Right renal cortex interstitium (tissue), 3 donors: ENCODE data around the gene CDO1. TPM values are rescaled to one million over a fixed set of nuclear protein-coding genes. Genes with fewer than 3 reads are reported as not detected.

Experiments
- DNase-seq, 3 donors: peaks; one replicate each; pipeline ENCODE4 v3.0.0-alpha.2; 2013; ENCODE audit warnings: low read depth in 3 of 3, low spot score in 2 of 3
- polyA plus RNA-seq, 3 donors: library from polyadenylated mRNA; unstranded; fragments of 120-200 nt; gene quantifications; one replicate each; pipeline ENCODE4 v1.2.1, GENCODE V29; 2013; ENCODE audit not compliant: insufficient read length in 3 of 3

CDO1 gene
- polyA plus RNA-seq, 3 donors: 17.8 to 31.0 (median 30.0) TPM

DNA sequence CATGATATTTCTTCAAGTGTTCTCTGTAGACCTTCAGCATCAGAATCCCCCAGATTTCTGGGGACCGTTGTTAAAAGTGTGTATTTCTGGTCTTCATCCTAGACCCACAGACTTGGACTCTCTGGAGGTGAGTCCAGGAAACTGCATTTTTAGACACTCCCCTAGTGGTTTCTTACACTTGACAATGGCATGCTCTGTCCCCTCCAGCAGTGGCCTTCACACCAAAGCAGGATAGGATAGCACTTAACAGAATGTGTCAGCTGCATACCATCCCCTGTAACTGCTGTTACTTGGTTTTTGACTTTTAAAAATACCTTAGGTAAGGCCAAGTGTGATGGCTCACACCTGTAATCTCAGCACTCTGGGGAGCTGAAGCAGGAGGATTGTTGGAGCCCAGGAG, 20.8 kb downstream of the CDO1 start:
- no peak for DNase-seq

DNA sequence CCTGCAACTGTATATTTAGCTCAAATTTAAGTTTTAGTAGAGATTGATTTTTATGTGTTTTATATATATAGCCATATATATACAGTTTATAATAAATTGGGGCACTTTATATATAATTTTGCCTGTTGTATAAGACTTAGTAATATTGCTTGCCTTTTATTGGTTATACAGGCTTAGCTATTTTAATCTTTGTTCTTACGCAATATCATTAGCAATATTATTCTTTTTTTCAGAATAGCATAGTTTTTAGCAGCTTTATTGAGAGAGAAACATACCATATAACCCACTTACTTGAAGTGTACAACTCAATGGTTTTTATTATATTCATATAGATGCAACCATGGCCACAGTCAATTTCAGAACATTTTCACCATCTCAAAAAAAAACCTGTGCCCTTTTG, 28.0 kb downstream of the CDO1 start:
- DNase-seq: no peak

DNA sequence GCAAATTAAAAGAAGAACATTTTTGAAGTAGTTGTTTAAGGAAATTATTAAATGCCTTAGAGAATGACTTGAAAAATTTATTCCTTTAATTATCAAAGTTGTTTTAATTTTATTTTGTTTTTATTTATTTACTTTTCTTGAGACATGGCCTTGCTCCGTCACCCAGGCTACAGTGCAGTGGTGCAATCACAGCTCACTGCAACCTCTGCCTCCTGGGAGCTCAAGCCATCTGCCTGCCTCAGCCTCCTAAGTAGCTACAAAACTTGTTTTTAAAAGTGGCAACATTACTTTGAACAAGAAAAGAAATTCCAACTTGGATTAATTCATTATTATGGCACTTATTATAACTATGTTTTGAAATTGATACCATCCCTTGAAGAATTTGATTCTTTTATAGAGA, 29.0 kb downstream of the CDO1 start:
- no peak for DNase-seq

DNA sequence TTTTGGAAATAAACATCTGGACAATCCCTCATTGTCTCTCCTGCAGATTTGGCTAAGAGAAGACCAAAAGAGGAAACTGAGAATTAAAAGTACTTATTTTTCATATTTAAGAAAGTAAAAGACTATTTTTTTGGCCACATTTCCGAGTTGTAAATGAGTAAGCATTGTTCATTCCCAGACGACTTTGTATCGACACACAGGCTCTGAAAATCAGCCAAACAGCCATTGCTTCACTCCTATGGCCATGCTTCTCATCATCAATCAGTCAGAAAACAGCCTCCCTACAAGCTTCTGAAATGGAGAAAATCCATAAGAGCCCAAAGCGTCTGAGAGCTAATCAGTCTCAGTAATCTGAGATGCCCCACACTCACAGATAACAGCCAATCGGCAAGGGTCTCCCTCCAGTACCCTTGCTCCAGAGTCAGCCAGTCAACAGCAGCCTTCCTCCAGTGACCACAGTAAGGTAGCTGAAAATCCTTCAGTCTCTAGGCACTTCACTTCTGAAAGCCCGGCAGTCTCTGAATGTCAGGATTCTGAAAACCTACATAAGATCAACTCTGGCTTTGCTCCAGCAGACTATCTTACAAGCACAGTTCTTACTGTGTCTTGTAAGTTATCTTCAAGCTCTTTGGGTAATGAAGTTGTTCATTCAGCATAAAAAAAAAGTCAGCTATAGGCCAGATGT, 30.9 kb downstream of the CDO1 start:
- no peak for DNase-seq

DNA sequence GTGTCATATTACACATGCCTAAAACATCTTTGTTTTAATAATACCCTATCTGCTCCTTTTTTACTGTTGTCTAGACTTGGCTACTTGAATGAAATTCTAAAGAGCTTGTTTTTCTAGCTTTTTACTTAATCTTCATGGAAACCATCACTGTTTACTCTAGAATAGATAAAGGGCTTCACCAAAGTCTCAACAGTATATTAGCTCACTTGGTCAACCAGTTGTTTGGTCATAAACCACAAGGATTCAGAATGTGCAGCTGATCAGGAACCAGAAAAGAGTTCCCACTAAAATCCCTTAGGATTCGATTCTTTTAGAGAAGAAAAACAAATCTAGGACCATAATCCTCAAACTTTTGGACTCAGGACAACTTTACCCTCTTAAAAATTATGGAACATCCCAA, 38.0 kb downstream of the CDO1 start:
- no peak for DNase-seq

DNA sequence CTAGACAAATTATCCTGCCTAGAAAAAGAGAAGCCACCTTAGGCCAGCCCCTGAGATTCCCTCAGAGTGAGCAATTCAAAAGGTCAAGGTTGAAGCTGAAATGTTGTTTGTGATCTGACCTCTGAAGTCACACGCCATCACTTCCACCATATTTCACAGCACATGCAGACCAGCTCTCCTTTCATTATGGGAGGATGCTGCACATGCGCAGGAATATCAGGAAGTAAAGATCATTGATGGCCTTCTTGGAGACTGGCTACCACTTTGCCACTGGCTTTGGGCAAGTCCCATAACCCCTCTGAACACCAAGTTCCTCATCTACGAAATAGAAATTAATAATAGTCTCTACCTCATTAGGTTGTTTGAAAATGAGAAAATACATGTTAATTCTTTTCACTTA, 39.5 kb downstream of the CDO1 start:
- no peak for DNase-seq

DNA sequence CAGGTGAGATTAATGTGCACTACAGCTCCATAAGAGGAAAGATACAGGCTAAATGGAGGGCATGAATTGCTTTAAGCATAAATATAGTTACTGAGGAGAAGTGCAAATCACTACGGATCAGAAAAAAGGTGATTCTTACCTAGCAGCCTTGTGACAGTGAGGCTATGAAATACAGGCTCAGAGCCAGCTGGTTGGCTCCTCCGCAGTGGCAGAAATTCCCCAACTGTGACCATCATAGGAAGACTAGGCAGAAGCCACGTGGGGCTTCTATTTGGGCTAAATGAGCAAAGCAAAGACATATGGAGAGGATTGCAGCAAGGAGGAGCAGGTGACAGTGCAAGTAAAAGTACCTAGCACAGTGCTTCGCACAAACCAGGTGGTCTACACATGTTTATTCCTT, 40.5 kb downstream of the CDO1 start:
- no peak for DNase-seq

DNA sequence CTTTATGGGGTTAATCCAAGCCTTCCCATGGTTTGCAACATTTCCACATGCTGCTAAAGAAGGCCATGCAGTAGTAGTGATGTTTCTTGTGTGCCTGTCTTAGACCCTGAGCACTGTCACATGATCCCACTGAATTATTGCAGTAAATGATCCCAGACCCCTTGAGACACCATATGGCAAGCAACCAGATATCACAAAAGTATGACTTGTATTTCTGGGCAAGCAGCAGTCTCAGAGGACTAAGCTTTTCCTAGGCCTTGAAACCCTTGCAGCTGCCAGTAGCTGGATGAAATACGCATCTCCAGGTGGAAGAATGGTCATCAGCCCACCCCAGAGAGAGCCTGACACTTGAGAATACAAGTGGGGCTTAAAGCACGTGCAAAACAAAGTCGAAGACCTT, 41.8 kb downstream of the CDO1 start:
- DNase-seq: no peak

DNA sequence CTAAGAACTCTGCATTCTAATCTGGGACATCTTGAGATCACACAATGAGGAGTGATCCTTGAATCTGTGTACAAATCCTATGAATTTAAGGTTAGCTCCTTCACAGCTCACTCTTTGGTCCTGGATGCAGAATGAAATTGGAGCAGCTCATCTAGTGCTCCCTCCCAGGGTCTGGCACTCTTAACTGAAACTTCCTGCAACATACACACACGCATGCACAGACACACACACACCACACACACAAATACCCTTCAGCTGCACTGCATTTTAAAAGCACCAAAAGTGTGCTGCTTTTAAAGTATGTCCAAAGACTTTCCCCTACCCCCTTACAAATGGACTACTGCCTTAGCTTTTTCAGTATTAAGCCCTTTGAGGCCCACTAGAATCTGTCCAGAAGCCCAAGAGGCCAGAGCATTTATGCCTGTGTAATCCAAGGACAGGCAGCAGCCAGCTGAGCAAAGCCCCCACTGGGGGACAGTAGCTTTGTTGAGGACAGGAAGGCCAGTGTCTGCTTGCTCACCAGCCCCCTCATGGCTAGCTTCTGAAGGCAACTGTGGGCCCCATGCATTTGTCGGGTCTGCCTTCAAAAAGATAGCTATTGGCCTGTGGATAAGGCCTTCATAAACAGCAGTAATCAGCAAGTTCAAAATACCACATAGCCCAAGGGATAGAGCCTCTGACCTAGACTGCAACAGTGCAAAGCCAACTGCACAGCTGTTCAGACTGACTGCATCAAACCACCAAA, 43.6 kb downstream of the CDO1 start:
- no peak for DNase-seq

DNA sequence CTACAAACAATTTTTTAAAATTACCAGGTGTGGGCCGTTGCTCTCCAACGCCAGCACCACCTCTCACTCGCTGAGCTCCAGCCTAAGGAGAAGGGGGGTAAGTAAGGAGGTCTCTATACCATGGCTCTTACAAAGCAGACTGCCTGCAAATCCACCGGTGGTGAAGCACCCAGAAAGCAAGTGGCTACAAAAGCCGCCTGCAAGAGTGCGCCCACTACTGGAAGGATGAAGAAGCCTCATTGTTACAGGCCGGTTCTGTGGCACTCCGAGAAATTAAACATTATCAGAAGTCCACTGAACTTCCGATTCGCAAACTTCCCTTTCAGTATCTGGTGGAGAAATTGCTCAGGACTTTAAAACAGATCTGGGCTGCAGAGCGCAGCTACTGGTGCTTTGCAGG, 46.0 kb downstream of the CDO1 start:
- no peak for DNase-seq

DNA sequence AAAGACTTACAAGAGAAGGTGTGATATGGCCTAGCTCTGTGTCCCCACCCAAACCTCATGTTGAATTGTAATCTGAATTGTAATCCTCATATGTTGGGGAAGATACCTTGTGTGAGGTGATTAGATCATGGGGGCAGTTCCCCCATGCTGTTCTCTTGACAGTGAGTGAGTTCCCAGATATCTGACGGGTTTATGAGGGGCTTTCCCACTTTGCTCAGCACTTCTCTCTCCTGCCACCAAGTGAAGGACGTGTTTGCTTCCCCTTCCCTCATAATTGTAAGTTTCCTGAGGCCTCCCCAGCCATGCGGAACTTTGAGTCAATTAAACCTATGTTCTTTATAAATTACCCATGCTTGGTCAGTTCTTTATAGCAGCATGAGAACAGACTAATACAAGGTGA, 49.0 kb downstream of the CDO1 start:
- no peak for DNase-seq

DNA sequence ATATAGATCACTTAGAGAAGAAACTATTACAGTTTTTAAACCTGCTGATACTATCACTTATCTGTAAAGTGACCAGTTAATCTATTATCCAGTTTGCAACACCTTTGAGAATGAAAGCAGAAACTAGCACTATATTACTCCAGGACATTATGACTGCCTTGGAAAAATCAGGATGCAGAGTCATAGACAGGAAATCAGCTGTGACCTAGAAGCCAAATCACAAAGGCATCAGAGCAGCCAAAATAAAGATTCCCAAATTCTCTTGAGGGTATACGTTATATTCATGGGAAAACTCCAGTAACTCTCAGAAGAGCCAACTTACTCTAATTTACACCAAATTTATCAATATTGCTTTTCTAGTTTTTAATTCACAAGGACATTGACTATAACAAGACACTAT, 49.9 kb downstream of the CDO1 start:
- DNase-seq: no peak

DNA sequence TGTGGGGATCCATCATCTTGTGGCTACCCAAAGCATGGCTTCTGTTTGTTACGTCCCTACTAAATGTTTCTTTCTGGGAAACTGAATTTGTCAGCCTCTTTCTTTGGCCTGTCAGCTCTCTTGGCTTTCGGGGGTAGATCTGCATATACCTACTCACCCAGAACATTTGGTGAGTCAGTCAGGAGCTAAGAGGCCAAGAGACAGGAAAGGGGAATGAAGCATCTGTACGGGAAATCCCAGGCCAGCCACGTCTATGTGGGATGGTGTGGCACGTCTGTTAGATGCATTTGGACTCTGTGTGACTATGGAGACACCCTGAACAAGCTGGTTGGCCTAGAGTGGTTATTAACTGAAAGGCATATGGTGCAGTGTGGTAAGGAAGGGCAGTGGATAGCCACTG, 58.1 kb downstream of the CDO1 start:
- DNase-seq: no peak

DNA sequence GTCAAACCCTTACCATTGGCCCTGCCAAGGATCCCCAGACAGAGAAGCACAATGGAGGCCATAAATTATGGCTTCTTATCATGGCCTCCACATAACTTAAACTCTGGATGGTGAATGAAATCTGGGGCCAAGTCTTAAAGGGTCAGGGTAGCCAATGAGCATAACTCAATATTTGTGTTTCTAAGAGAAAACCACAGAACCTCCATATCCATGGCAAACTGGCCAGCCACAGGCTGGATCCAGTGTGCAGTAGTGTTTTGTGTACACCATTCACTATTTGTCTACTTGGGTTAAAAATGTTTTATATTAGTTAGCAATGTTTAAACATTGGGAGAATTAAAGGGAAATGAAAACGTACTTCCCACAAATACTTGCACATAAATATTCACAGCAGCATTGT, 60.8 kb downstream of the CDO1 start:
- no peak for DNase-seq

Other genes starting within 250 kb of the CDO1 start
- 1 to 10 TPM; 1.9 to 3.3 (median 3.2) TPM for gene TICAM2, start 214.2 kb downstream of the CDO1 start, polyA plus RNA-seq
- gene TMED7, start 190.6 kb downstream of the CDO1 start, polyA plus RNA-seq: 100 to 1,000 TPM; 103 to 106 (median 103) TPM
- gene ATG12, start 24.9 kb upstream of the CDO1 start, polyA plus RNA-seq: 10 to 100 TPM; 47.2 to 53.1 (median 52.6) TPM
- 100 to 1,000 TPM; 119 to 139 (median 138) TPM for gene AP3S1, start 25.3 kb upstream of the CDO1 start, polyA plus RNA-seq
- under 1 TPM; 0.58 to 0.71 (median 0.62) TPM for gene LVRN, start 145.8 kb upstream of the CDO1 start, polyA plus RNA-seq
- gene ARL14EPL, start 215.8 kb upstream of the CDO1 start, polyA plus RNA-seq: not detected